CD14-positive monocyte (primary cell): ENCODE results near the gene G6PC1. TPM values are rescaled to one million over a fixed set of nuclear protein-coding genes. Genes with fewer than 3 reads are reported as not detected.

ENCODE experiments used
- DNase-seq, 3 donors: peaks; one replicate each; pipeline ENCODE4 v3.0.0-alpha.2; 2011 to 2022
- H2AFZ ChIP-seq: 2 replicates; pipeline ENCODE4 v1.6.0; 2012; ENCODE audit warnings: mild to moderate bottlenecking, low read depth, low read length, inconsistent platforms; ENCODE audit not compliant: insufficient read depth, poor library complexity, severe bottlenecking
- H3K27ac ChIP-seq, 2 donors: 1 replicate in 1 of 2; 2 replicates in 1 of 2; pipeline ENCODE4 v1.5.1; 2012 to 2013; ENCODE audit warnings: low read length in 2 of 2, control low read depth in 1 of 2, inconsistent platforms in 1 of 2, low read depth in 1 of 2, mild to moderate bottlenecking in 1 of 2
- H3K27me3 ChIP-seq, 2 donors: one replicate each; pipeline versions ENCODE4 v1.6.0 to v1.6.1; 2011 to 2013; ENCODE audit warnings: low read length in 2 of 2; ENCODE audit not compliant: control insufficient read depth in 2 of 2, insufficient read depth in 2 of 2
- H3K36me3 ChIP-seq, 2 donors: replicated peaks in 1 of 2; 1 replicate in 1 of 2; 2 replicates in 1 of 2; pipeline versions ENCODE4 v1.5.1 to v1.6.1; 2012 to 2013; ENCODE audit warnings: low read length in 2 of 2, control low read depth in 1 of 2, inconsistent platforms in 1 of 2, mild to moderate bottlenecking in 1 of 2; ENCODE audit not compliant: insufficient read depth in 2 of 2, control insufficient read depth in 1 of 2
- H3K4me1 ChIP-seq, 2 donors: 1 replicate in 1 of 2; 2 replicates in 1 of 2; pipeline versions ENCODE4 v1.5.1 to v1.6.1; 2012 to 2013; ENCODE audit warnings: low read length in 2 of 2, control low read depth in 1 of 2, inconsistent platforms in 1 of 2, mild to moderate bottlenecking in 1 of 2, moderate library complexity in 1 of 2; ENCODE audit not compliant: insufficient read depth in 2 of 2, control insufficient read depth in 1 of 2
- H3K4me2 ChIP-seq: replicated peaks from 2 replicates; pipeline ENCODE3; 2012; ENCODE audit warnings: low read length, moderate library complexity, mild to moderate bottlenecking; ENCODE audit not compliant: poor library complexity, severe bottlenecking; ENCODE audit errors: extremely low read depth
- H3K4me3 ChIP-seq, 3 experiments: fragments of 200-600 bp in 1 of 3; sonication (generic) in 1 of 3; replicated peaks in 1 of 3; 1 replicate in 2 of 3; 2 replicates in 1 of 3; pipeline ENCODE4 v1.5.1; 2011 to 2013; ENCODE audit warnings: low read length in 3 of 3, mild to moderate bottlenecking in 3 of 3, control low read depth in 2 of 3, low read depth in 2 of 3, inconsistent platforms in 1 of 3, moderate library complexity in 1 of 3
- H3K79me2 ChIP-seq: 2 replicates; pipeline ENCODE4 v1.6.0; 2012; ENCODE audit warnings: mild to moderate bottlenecking, control low read depth, inconsistent platforms, low read length, moderate library complexity; ENCODE audit not compliant: insufficient read depth
- H3K9ac ChIP-seq: 2 replicates; pipeline ENCODE4 v1.6.0; 2017; ENCODE audit warnings: low read length, mild to moderate bottlenecking; ENCODE audit not compliant: insufficient read depth, poor library complexity, severe bottlenecking
- H3K9me3 ChIP-seq, 2 donors: replicated peaks in 1 of 2; 1 replicate in 1 of 2; 2 replicates in 1 of 2; pipeline versions ENCODE4 v1.5.1 to v1.6.1; 2012 to 2013; ENCODE audit warnings: low read length in 2 of 2, control low read depth in 1 of 2; ENCODE audit not compliant: control insufficient read depth in 1 of 2, insufficient read depth in 1 of 2
- H4K20me1 ChIP-seq: 2 replicates; pipeline ENCODE4 v1.6.0; 2012; ENCODE audit warnings: mild to moderate bottlenecking, low read length, control low read depth, moderate library complexity; ENCODE audit not compliant: insufficient read depth
- H3K27ac Mint-ChIP-seq, 7 donors: one replicate each; pipeline ENCODE4 v1.8.0; 2020; ENCODE audit warnings: mild to moderate bottlenecking in 7 of 7, mixed read lengths in 7 of 7, moderate library complexity in 6 of 7, inconsistent platforms in 2 of 7
- H3K27me3 Mint-ChIP-seq, 3 donors: one replicate each; pipeline ENCODE4 v1.8.0; 2021 to 2022; ENCODE audit warnings: low read depth in 3 of 3, mild to moderate bottlenecking in 3 of 3, mixed read lengths in 3 of 3, moderate library complexity in 3 of 3, inconsistent platforms in 1 of 3
- H3K36me3 Mint-ChIP-seq, 2 donors: one replicate each; pipeline ENCODE4 v1.8.0; 2020; ENCODE audit warnings: mixed read lengths in 2 of 2, inconsistent platforms in 1 of 2, mild to moderate bottlenecking in 1 of 2
- H3K4me1 Mint-ChIP-seq: one replicate; pipeline ENCODE4 v1.8.0; 2020; ENCODE audit warnings: mild to moderate bottlenecking, mixed read lengths
- H3K4me3 Mint-ChIP-seq, 2 donors: one replicate each; pipeline ENCODE4 v1.8.0; 2020; ENCODE audit warnings: mild to moderate bottlenecking in 2 of 2, mixed read lengths in 2 of 2, moderate library complexity in 1 of 2
- H3K9me3 Mint-ChIP-seq, 7 donors: one replicate each; pipeline ENCODE4 v1.8.0; 2020 to 2022; ENCODE audit warnings: mixed read lengths in 7 of 7, mild to moderate bottlenecking in 6 of 7, moderate library complexity in 6 of 7, inconsistent platforms in 2 of 7
- WGBS: methylation state at CpG from one replicate; pipeline ENCODE4 v1.1.5; 2013; ENCODE audit warnings: missing lambda C conversion rate; ENCODE audit not compliant: insufficient coverage; 5-methylcytosine and 5-hydroxymethylcytosine counted together
- intact Hi-C, 2 donors: fragments of 100-400 bp; cut with micrococcal nuclease; formaldehyde crosslinking; loops; one replicate each; pipeline versions ENCODE4 v1.15.0 to v1.15.1; 2023
- polyA plus RNA-seq, 3 donors: library from polyadenylated mRNA; depleted of rRNA in 1 of 3; unstranded in 2 of 3; stranded (reverse) in 1 of 3; fragments of 300-500 nt in 2 of 3; fragments of >200 nt in 1 of 3; fragmentation: Illumina TruSeq in 2 of 3; gene quantifications; 1 replicate in 2 of 3; 2 replicates in 1 of 3; pipeline ENCODE4 v1.2.3, GENCODE V29; 2012 to 2021
- TF ChIP-seq, protein P1 (sequence below): fragments of 200-600 bp; IDR thresholded peaks from one replicate; pipeline ENCODE4 v1.8.0; 2022; ENCODE audit warnings: antibody characterized with exemption, mild to moderate bottlenecking

Gene G6PC1
- polyA plus RNA-seq, 3 donors: not detected

- Mint-ChIP-seq H3K4me3 (peak overlapping the region; percentile 63 to 84), H3K36me3 (no peaks in the 10 kb centered on the region), H3K27me3 (peaks cover 0 to 5% (median 2%) of the 10 kb centered on the region in 3 donors), H3K4me1 (peaks cover 17% of the 10 kb centered on the region), H3K9me3 (no peaks in the 10 kb centered on the region), H3K27ac (peak overlapping the region; percentile 96 to 99 (median 98))
- DNase-seq: no peak
- no peak overlapping the region for H2AFZ ChIP-seq
- H4K20me1 ChIP-seq: no peaks in the 10 kb centered on the region
- H3K9ac ChIP-seq: no peak overlapping the region
- peak overlapping the region in 1 of 3 experiments; percentile 65 for H3K4me3 ChIP-seq
- intact Hi-C loops: no loop called here
- H3K4me1 ChIP-seq: peaks cover 20 to 23% of the 10 kb centered on the region in 2 donors
- H3K27ac ChIP-seq: peak overlapping the region; percentile 90 to 96
- no peaks in the 10 kb centered on the region for H3K79me2 ChIP-seq
- H3K27me3 ChIP-seq: no peaks in the 10 kb centered on the region
- WGBS: no CpG with 5 or more reads among the region's 1 CpG
- H3K36me3 ChIP-seq: no peaks in the 10 kb centered on the region
- H3K4me2 ChIP-seq: peak overlapping the region; percentile 67
- no peaks in the 10 kb centered on the region for H3K9me3 ChIP-seq
- TF ChIP-seq, protein P1, sequence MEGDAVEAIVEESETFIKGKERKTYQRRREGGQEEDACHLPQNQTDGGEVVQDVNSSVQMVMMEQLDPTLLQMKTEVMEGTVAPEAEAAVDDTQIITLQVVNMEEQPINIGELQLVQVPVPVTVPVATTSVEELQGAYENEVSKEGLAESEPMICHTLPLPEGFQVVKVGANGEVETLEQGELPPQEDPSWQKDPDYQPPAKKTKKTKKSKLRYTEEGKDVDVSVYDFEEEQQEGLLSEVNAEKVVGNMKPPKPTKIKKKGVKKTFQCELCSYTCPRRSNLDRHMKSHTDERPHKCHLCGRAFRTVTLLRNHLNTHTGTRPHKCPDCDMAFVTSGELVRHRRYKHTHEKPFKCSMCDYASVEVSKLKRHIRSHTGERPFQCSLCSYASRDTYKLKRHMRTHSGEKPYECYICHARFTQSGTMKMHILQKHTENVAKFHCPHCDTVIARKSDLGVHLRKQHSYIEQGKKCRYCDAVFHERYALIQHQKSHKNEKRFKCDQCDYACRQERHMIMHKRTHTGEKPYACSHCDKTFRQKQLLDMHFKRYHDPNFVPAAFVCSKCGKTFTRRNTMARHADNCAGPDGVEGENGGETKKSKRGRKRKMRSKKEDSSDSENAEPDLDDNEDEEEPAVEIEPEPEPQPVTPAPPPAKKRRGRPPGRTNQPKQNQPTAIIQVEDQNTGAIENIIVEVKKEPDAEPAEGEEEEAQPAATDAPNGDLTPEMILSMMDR: peak; percentile 52
These were observed 28.9 kb downstream of the G6PC1 start for GRCh38 chr17:42929497-42929844.

DNA sequence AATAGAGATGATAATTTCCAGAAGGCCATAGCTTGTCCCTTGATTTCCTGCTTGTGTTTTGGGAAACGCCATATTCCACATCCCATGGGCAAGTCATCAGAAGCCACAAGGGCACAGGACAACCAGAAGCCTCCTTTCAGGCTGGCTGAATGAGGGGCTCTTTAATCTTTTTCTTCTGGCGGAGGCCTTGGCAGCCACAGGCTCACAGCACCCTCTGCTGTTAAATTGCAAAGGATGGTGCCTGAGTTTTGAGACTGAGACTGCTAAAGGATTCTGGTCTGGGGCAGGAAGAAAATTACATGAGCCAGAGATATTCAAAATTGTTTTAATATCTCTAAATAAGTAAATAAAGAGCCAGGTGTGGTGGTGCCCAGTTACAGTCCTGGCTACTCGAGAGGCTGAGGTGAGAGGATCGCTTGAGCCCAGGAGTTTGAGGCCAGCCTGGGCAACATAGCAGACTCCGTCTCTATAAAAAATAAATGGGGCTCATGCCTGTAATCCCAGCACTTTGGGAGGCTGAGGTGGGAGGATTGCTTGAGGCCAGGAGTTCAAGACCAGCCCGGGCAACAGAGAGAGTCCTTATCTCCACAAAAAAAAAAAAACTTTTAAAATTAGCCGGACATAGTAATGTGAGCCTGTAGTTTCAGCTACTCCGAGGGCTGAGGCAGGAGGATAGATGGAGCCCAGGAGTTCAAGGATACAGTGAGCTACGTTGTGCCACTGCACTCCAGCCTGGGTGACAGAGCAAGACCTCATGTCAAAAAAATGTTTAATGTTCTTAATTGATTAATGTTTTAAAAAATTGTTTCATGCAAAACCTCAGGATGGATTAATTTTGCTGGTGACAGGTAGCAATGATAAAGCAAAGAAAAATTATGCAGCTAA lies 37.4 kb downstream of the G6PC1 start:
- H3K9me3 ChIP-seq: no peaks in the 10 kb centered on the region
- peaks cover 0 to 2% (median 0%) of the 10 kb centered on the region in 7 donors for H3K9me3 Mint-ChIP-seq
- H3K27ac Mint-ChIP-seq: peak overlapping the region in 2 of 7 donors; percentile 16 to 27
- DNase-seq: peak; percentile 8 to 29 (median 18)
- H3K4me3 ChIP-seq: no peak overlapping the region
- peak overlapping the region; percentile 42 for H2AFZ ChIP-seq
- no peak overlapping the region for H3K4me3 Mint-ChIP-seq
- WGBS: 51% methylated on average over 5 of the region's 9 CpGs
- peaks cover 13% of the 10 kb centered on the region for H3K4me1 Mint-ChIP-seq
- peaks cover 0 to 10% of the 10 kb centered on the region in 2 donors for H3K4me1 ChIP-seq
- peaks cover 3 to 4% (median 4%) of the 10 kb centered on the region in 3 donors for H3K27me3 Mint-ChIP-seq
- H3K27me3 ChIP-seq: no peaks in the 10 kb centered on the region
- TF ChIP-seq, protein P1: peak; percentile 47
- H3K27ac ChIP-seq: no peak overlapping the region
- no peak overlapping the region for H3K9ac ChIP-seq
- intact Hi-C loops: loop anchor here (2.0 to 10.0 kb wide), 4 partner anchors 95 to 216 kb away; partner anchors contain the start of gene AOC2 (in 1 of the 2)
- H4K20me1 ChIP-seq: no peaks in the 10 kb centered on the region
- H3K36me3 Mint-ChIP-seq: no peaks in the 10 kb centered on the region
- no peaks in the 10 kb centered on the region for H3K79me2 ChIP-seq
- H3K4me2 ChIP-seq: no peak overlapping the region
- no peaks in the 10 kb centered on the region for H3K36me3 ChIP-seq
